Body of pancreas (tissue), 4 donors: ENCODE data around the gene HMSD.

Experiments
- CTCF ChIP-seq, 7 experiments: fragments of 450-650 bp in 4 of 7; fragments of 200-600 bp in 3 of 7; sonication (generic) in 3 of 7; IDR thresholded peaks; one replicate each; pipeline ENCODE4 v1.5.1; 2016 to 2019; ENCODE audit warnings: antibody characterized with exemption in 7 of 7
- POLR2A ChIP-seq, 3 donors: fragments of 450-650 bp; IDR thresholded peaks; one replicate each; pipeline ENCODE4 v1.6.1; 2016; ENCODE audit warnings: antibody characterized with exemption in 3 of 3, mild to moderate bottlenecking in 2 of 3

GRCh38 chr18:63949068-63949737 is at the start of gene HMSD:
- TF ChIP-seq CTCF (IDR thresholded peaks at IDR 0.05) (peak in 6 of 7 experiments; percentile 28 to 51 (median 38)), POLR2A (IDR thresholded peaks at IDR 0.05) (no peak)
